Skeletal muscle tissue (tissue), 4 donors: Measurements from ENCODE around the gene ARHGAP20. TPM values are rescaled to one million over a fixed set of nuclear protein-coding genes. Genes with fewer than 3 reads are reported as not detected.

Experiments
- H3K27ac ChIP-seq: one replicate; pipeline ENCODE4 v1.7.0; 2013; ENCODE audit warnings: mild to moderate bottlenecking, low read depth, low read length, inconsistent platforms
- H3K27me3 ChIP-seq, 3 donors: one replicate each; pipeline ENCODE4 v1.7.0; 2013; ENCODE audit warnings: low read length in 3 of 3; ENCODE audit not compliant: control insufficient read depth in 3 of 3, insufficient read depth in 3 of 3
- H3K36me3 ChIP-seq, 3 donors: one replicate each; pipeline ENCODE4 v1.7.0; 2013; ENCODE audit warnings: low read length in 3 of 3; ENCODE audit not compliant: control insufficient read depth in 3 of 3, insufficient read depth in 3 of 3
- H3K4me1 ChIP-seq, 3 donors: one replicate each; pipeline ENCODE4 v1.7.0; 2013; ENCODE audit warnings: low read length in 3 of 3, mild to moderate bottlenecking in 3 of 3; ENCODE audit not compliant: control insufficient read depth in 3 of 3, insufficient read depth in 3 of 3
- H3K4me3 ChIP-seq, 3 donors: one replicate each; pipeline ENCODE4 v1.7.0; 2013; ENCODE audit warnings: low read length in 3 of 3
- H3K9ac ChIP-seq, 3 donors: one replicate each; pipeline ENCODE4 v1.7.0; 2013; ENCODE audit warnings: low read length in 3 of 3, mild to moderate bottlenecking in 3 of 3, moderate library complexity in 2 of 3, low read depth in 1 of 3
- H3K9me3 ChIP-seq, 3 donors: one replicate each; pipeline ENCODE4 v1.7.0; 2013; ENCODE audit warnings: low read length in 3 of 3; ENCODE audit not compliant: control insufficient read depth in 3 of 3
- total RNA-seq: library from RNA; depleted of rRNA; stranded (reverse); fragments of >200 nt; gene quantifications from one replicate; pipeline ENCODE4 v1.2.3, GENCODE V29; 2014
- donor health status: Osteomylitis.

The ARHGAP20 gene
- total RNA-seq, 1 donor from 2014 or later = 8.9 TPM

- Histone ChIP-seq H3K9ac (no peak overlapping the region), H3K36me3 (no peaks in the 10 kb centered on the region), H3K27ac (no peak overlapping the region), H3K4me1 (no peaks in the 10 kb centered on the region), H3K4me3 (no peak overlapping the region), H3K27me3 (no peaks in the 10 kb centered on the region), H3K9me3 (peaks cover 0 to 6% (median 0%) of the 10 kb centered on the region in 3 donors)
Measured at GRCh38 chr11:110750100-110750499, 37.9 kb upstream of the ARHGAP20 start.

GRCh38 chr11:110747531-110747930 is 35.3 kb upstream of the ARHGAP20 start:
- Histone ChIP-seq H3K9me3 (peaks cover 0 to under 1% (median 0%) of the 10 kb centered on the region in 3 donors), H3K9ac (no peak overlapping the region), H3K27ac (no peak overlapping the region), H3K4me1 (no peaks in the 10 kb centered on the region), H3K4me3 (no peak overlapping the region), H3K27me3 (no peaks in the 10 kb centered on the region), H3K36me3 (no peaks in the 10 kb centered on the region)

- H3K27me3 ChIP-seq = no peaks in the 10 kb centered on the region
- H3K4me3 ChIP-seq = no peak overlapping the region
- no peaks in the 10 kb centered on the region for H3K4me1 ChIP-seq
Measured at GRCh38 chr11:110738641-110739040, 26.4 kb upstream of the ARHGAP20 start.

GRCh38 chr11:110737593-110737992 is 25.4 kb upstream of the ARHGAP20 start:
- Histone ChIP-seq H3K9me3 (no peaks in the 10 kb centered on the region), H3K27me3 (no peaks in the 10 kb centered on the region)

More at GRCh38 chr11:110738641-110739040, 26.4 kb upstream of the ARHGAP20 start:
- Histone ChIP-seq H3K9ac (no peak overlapping the region), H3K27ac (no peak overlapping the region), H3K36me3 (no peaks in the 10 kb centered on the region), H3K9me3 (no peaks in the 10 kb centered on the region)

GRCh38 chr11:110736171-110736553 is 23.9 kb upstream of the ARHGAP20 start:
- H3K27ac ChIP-seq = no peak overlapping the region
- H3K9me3 ChIP-seq = no peaks in the 10 kb centered on the region
- no peaks in the 10 kb centered on the region for H3K27me3 ChIP-seq
- no peaks in the 10 kb centered on the region for H3K36me3 ChIP-seq
- no peak overlapping the region for H3K9ac ChIP-seq
- no peak overlapping the region for H3K4me3 ChIP-seq
- H3K4me1 ChIP-seq = no peaks in the 10 kb centered on the region

More at GRCh38 chr11:110737593-110737992, 25.4 kb upstream of the ARHGAP20 start:
- no peak overlapping the region for H3K9ac ChIP-seq
- no peak overlapping the region for H3K4me3 ChIP-seq
- no peak overlapping the region for H3K27ac ChIP-seq
- no peaks in the 10 kb centered on the region for H3K4me1 ChIP-seq
- H3K36me3 ChIP-seq = no peaks in the 10 kb centered on the region

GRCh38 chr11:110735455-110736170 is 23.4 kb upstream of the ARHGAP20 start:
- Histone ChIP-seq H3K4me1 (no peaks in the 10 kb centered on the region), H3K9ac (no peak overlapping the region), H3K27me3 (no peaks in the 10 kb centered on the region), H3K4me3 (no peak overlapping the region), H3K36me3 (no peaks in the 10 kb centered on the region), H3K27ac (no peak overlapping the region), H3K9me3 (no peaks in the 10 kb centered on the region)

- Histone ChIP-seq H3K4me3 (no peak overlapping the region), H3K4me1 (no peaks in the 10 kb centered on the region), H3K27me3 (no peaks in the 10 kb centered on the region), H3K36me3 (no peaks in the 10 kb centered on the region), H3K9ac (no peak overlapping the region), H3K9me3 (no peaks in the 10 kb centered on the region), H3K27ac (no peak overlapping the region)
Measured at GRCh38 chr11:110734790-110735189, 22.6 kb upstream of the ARHGAP20 start.

- H3K9ac ChIP-seq = no peak overlapping the region
- H3K27ac ChIP-seq = no peak overlapping the region
- H3K4me1 ChIP-seq = no peaks in the 10 kb centered on the region
- no peaks in the 10 kb centered on the region for H3K36me3 ChIP-seq
- H3K4me3 ChIP-seq = no peak overlapping the region
- H3K27me3 ChIP-seq = no peaks in the 10 kb centered on the region
- peaks cover 0 to 2% (median 0%) of the 10 kb centered on the region in 3 donors for H3K9me3 ChIP-seq
Measured at GRCh38 chr11:110730773-110731172, 18.5 kb upstream of the ARHGAP20 start.

GRCh38 chr11:110728883-110729282 is 16.6 kb upstream of the ARHGAP20 start:
- H3K27ac ChIP-seq = no peak overlapping the region
- H3K27me3 ChIP-seq = no peaks in the 10 kb centered on the region
- no peaks in the 10 kb centered on the region for H3K36me3 ChIP-seq
- H3K9ac ChIP-seq = no peak overlapping the region
- peaks cover 0 to 2% (median 0%) of the 10 kb centered on the region in 3 donors for H3K9me3 ChIP-seq
- H3K4me1 ChIP-seq = no peaks in the 10 kb centered on the region
- no peak overlapping the region for H3K4me3 ChIP-seq

GRCh38 chr11:110728476-110728875 is 16.2 kb upstream of the ARHGAP20 start:
- H3K9ac ChIP-seq = no peak overlapping the region
- H3K27me3 ChIP-seq = no peaks in the 10 kb centered on the region
- no peaks in the 10 kb centered on the region for H3K36me3 ChIP-seq
- H3K27ac ChIP-seq = no peak overlapping the region
- peaks cover 0 to 2% (median 0%) of the 10 kb centered on the region in 3 donors for H3K9me3 ChIP-seq
- H3K4me1 ChIP-seq = no peaks in the 10 kb centered on the region
- H3K4me3 ChIP-seq = no peak overlapping the region
